GM18507 (cell line): ENCODE results near the gene PNPLA1.

Experiments used
- DNase-seq: peaks from one replicate; pipeline ENCODE4 v3.0.0; 2011; ENCODE audit warnings: low read depth; ENCODE audit not compliant: insufficient read length; ENCODE audit errors: extremely low spot score
- FAIRE-seq: peaks from 2 replicates; lab custom pipeline; 2011; peaks lifted over from hg19 to GRCh38; lab: Jason Lieb, UNC

The PNPLA1 gene, protein sequence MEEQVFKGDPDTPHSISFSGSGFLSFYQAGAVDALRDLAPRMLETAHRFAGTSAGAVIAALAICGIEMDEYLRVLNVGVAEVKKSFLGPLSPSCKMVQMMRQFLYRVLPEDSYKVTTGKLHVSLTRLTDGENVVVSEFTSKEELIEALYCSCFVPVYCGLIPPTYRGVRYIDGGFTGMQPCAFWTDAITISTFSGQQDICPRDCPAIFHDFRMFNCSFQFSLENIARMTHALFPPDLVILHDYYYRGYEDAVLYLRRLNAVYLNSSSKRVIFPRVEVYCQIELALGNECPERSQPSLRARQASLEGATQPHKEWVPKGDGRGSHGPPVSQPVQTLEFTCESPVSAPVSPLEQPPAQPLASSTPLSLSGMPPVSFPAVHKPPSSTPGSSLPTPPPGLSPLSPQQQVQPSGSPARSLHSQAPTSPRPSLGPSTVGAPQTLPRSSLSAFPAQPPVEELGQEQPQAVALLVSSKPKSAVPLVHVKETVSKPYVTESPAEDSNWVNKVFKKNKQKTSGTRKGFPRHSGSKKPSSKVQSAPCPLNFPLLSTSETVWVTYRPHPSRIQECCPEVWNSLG

GRCh38 chr6:36269834-36270705 lies at the start of gene PNPLA1:
TSS of gene PNPLA1 (plus strand) at chr6:36270060. CDS start at chr6:36270460, 400 bp downstream.
- DNase-seq (no peak), FAIRE-seq (no peak)

DNA sequence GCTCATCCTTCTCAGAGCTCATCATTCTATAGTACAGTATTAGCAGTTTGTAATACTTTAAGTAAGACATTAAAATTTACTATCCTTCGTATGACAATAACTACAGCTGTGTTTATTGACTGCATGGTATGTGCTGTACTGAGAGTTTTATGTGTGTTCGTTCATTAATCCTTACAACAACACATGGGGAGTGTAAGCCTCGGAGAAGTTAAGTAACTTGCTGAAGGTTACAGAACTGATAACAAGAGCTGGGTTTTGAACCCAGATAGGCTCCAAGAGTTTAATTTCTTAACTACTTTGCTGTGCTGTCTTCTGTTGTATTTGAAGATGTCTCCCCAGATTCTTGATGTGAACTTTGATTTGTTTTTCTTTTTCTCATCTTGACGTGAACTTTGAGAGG lies 49.6 kb upstream of the PNPLA1 start:
- FAIRE-seq (no peak), DNase-seq (no peak)

DNA sequence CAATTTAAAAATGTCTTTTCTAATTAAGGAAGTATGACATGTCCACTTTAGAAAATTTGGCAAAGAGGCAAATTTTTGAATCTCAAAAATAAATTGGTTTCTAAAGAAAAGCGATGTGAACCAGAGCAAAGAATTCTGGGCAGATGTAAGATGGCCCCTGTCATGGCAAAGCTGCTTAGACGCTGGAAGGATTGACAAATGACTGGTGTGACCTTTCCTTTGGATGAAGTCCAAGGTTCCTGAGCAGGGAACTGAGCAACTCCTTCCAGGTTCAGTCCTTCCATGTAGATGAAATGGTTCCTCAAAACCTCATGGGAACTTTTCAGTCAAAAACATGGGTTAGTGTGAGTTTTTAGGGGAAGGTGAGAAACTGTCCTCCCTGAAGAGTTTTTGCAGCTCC lies 48.2 kb upstream of the PNPLA1 start:
- DNase-seq (no peak), FAIRE-seq (no peak)

DNA sequence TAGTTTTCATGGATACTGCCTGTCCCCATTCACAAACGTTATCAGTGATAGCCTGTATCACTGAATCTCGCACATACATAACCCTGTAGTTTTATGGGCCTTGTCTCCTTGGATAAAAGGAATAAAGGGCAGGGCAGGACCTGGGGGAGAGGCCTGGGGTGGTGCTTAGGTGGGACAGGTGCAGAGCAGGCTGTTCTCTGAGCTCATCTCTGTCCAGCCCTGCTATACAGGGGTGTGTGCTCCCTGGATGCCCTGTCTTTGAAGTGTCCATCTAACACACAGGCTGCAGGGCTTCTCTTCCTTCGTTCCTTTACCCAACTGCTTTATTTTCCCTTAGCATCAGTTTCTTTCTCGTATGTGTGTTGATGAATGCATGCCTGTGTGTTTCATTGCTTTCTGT lies 46.9 kb upstream of the PNPLA1 start:
- FAIRE-seq (no peak), DNase-seq (no peak)

DNA sequence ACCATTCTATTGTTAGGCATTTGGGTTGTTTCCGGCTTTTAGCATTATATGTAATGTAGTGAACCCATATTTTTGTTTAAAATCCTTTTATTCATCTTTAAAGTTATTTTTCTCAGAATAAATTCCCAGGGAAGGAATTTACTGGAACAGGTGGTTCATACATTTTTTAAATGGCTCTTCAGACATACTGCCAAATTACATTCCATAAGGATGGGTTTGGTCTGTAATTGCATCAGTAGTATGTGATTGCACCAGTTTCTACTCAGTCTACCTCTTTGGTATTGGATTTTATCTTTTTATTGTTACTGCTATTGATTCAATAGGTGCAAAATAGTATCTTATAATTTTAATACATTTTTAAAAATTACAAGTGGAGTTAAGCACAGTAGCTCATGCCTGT lies 46.2 kb upstream of the PNPLA1 start:
- no peak for DNase-seq
- no peak for FAIRE-seq

DNA sequence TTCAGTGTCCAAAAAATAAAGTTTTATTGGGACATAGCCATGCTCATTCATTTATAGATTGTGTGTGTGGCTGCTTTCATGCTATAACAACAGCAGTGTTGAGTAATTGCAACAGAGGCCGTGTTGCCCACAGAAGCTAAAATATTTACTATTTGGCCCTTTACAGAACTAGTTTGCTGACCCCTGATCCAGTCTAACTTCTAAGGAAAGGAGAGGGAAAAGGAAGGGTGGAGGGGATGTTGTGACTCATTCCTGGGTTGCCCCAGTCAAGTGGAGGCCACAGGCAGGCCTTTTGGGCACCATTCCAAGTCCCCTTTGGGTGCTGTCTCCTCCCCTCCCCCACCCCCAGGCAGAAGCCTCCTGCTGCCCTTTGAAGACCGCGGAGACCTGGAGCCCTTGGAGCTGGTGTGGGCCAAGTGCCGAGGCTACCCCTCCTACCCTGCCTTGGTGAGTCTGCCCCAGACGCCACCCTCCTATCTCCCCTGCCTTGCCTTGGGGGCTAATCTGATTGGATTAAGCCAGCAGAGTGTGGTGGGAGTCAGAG lies 44.9 kb upstream of the PNPLA1 start:
- no peak for FAIRE-seq
- no peak for DNase-seq

DNA sequence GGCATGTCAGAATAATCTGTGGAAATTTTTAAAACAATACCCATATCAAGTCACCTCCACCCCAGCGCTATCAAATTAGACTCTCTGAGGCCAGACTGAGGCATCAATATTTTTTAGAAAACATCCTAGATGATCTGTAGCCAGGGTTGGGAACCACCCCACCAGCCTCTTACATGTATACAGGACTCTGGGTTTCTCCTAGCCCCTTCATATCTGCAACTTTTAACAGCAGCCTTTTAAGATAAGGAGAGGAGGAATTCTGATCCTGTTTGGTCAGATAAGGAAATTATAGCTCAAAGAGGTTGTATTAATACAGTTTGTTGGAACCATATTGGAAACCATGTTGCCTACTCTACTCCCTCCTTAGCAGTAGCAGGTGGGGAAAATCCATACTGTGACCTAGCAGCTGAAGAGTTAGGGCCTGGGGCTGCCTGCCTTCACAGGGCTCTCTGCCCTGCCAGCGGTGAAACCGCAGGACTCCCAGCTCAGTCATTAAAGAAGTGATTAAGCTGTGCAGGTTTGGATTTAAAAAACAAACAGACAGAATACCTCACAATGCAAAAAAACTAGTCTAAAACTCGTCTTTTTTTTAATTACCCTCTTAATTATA lies 43.3 kb upstream of the PNPLA1 start:
- DNase-seq (no peak), FAIRE-seq (no peak)

- DNase-seq (no peak), FAIRE-seq (no peak)
These were observed 42.3 kb upstream of the PNPLA1 start for GRCh38 chr6:36227379-36228228.

DNA sequence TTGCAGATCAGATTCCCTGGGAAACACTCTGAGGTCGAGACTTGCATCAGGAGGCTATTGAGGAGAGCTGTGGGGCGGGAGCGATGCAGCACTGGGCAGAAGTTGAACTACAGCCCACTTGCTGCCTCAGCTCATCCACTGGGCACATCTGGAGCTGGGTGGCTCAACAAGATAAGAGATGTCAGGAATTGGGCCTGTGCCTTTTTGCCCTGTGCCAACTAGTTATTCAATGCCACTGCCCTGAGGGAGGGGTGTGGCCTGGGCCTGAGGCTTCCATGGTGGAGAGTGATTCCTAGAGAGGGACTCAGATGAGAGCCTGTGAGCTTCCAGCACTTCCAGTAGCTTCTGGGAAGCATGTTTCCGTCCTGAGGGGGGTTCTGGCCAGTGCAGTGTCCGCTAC lies 40.6 kb upstream of the PNPLA1 start:
- DNase-seq (no peak), FAIRE-seq (no peak)

- DNase-seq: no peak
- no peak for FAIRE-seq
These were observed 39.5 kb upstream of the PNPLA1 start for GRCh38 chr6:36230371-36230770.

GRCh38 chr6:36232172-36232571 lies 37.7 kb upstream of the PNPLA1 start:
- no peak for DNase-seq
- no peak for FAIRE-seq

- no peak for DNase-seq
- FAIRE-seq: no peak
These were observed 34.6 kb upstream of the PNPLA1 start for GRCh38 chr6:36235309-36235708.

DNA sequence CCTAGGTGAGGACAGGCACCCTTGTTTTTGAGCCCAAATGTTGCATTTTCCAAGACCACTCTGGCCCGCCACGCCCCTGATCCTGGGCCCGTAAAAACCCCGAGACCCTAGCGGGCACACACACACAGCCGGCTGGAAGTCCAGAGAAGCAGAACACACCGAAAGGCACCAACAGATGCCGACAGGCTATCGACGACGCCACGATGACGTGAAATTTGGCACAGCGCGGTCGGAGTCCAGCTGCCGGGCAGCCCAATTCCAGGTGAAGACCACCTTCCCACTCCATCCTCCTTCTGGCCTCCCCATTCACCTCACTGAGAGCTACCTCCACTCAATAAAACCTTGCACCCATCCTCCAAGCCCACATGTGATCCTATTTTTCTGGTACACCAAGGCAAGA lies 34.0 kb upstream of the PNPLA1 start:
- DNase-seq: no peak
- FAIRE-seq: no peak

- FAIRE-seq (no peak), DNase-seq (no peak)
These were observed 30.1 kb upstream of the PNPLA1 start for GRCh38 chr6:36239774-36240173.

DNA sequence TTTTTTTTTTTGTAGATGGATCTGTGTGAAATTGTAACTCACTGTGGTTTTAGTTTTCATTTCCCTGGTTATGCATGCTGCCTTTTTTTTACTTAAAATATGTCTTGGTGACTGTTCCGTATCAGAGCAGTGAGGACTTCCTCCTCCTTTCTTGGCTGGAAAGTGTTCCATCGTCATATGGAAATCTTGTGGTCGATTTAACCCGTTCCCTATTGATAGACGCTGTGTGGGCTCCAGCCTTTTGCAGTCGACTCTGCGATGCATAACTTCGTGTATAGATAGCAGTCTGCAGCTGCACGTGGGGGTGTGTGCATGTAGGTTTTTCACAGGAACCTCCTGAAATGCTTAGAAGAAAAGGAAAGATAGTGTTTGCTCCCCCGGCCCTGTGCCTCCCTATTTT lies 28.1 kb upstream of the PNPLA1 start:
- peak; percentile 12 for FAIRE-seq
- peak; percentile 37 for DNase-seq

DNA sequence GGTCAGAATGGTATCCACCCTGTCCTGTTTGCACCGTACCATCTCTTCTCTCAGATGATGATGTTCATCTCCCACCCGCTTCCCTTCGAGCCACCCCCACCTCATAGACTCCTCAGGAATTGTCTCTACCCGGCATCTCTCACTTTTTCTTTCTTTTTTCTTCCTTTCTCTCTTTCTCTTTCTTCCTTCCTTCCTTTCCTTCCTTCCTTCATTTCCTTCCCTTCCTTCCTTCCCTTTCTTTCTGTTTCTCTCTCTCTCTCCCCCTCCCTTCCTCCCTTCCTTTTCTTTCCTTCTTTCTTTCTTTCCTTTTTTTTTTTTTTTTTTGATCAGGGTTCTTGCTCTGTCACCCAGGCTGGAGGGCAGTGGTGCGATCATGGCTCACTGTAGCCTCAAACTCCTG lies 27.7 kb upstream of the PNPLA1 start:
- DNase-seq: no peak
- FAIRE-seq: no peak

DNA sequence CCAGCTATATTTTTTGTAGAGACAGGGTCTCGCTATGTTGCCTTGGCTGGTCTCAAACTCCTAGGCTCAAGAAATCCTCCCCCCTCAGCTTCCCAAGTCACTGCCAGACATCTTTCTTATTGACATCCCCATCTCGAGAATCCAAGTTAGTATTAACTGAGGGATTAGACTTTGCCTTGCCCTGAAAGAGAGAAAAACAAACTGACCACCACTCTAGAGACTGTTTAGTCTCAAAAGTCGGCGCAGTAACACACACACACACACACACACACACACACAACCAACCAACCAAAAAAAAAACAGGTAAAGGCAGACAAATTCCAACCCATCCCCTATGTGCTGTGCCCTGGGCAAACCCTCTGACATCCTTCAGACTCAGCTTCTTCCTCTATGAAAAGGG lies 27.2 kb upstream of the PNPLA1 start:
- FAIRE-seq: no peak
- no peak for DNase-seq

DNA sequence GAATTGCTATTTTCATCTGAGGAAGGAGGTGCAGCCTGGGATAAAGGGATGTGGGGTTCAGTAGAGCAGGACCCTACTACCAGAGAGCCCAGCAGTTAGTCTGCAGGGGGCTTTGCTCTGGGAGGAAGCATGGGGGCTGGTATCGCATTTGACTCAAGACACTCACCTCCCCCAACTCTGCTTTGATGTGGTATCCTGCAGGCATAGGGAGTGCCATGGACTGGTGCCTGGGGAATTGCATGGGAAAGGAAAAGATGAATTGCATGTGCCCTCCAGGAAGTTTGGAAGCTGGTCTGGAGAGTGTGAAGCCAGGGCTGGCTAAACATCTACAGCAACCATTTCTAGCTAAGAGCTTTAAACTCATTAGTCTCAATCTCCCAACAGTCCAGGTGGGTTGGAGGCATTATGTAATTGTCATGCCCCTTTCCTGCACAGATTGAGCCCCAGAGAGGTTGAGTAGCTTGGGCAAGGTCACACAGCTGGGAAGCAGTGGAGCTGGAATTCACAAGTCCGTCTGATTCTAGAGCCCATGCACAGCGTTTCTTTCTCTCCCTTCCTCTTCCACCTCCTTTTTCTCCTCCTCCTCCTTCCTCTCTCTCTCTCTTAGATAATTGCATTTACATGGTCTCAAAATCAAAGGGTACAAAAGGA lies 26.2 kb upstream of the PNPLA1 start:
- FAIRE-seq (no peak), DNase-seq (no peak)
